T47D (cell line): ENCODE measurements around the gene CTSW.

Source experiments
- DNase-seq, 2 experiments: peaks; one replicate each; pipeline versions ENCODE4 v3.0.0 to v3.0.0-alpha.2; 2011 to 2012; ENCODE audit warnings: low read depth in 1 of 2, low spot score in 1 of 2
- JUND ChIP-seq: IDR thresholded peaks from 2 replicates; pipeline ENCODE4 v1.6.1; 2012; ENCODE audit warnings: low read depth
- in situ Hi-C: cut with HindIII; loops from 2 replicates; pipeline ENCODE4 v1.10.0; 2016; ENCODE audit warnings: low sequenced_read_pairs, low pct_unique_long_range_greater_than_20kb

Gene CTSW

DNA sequence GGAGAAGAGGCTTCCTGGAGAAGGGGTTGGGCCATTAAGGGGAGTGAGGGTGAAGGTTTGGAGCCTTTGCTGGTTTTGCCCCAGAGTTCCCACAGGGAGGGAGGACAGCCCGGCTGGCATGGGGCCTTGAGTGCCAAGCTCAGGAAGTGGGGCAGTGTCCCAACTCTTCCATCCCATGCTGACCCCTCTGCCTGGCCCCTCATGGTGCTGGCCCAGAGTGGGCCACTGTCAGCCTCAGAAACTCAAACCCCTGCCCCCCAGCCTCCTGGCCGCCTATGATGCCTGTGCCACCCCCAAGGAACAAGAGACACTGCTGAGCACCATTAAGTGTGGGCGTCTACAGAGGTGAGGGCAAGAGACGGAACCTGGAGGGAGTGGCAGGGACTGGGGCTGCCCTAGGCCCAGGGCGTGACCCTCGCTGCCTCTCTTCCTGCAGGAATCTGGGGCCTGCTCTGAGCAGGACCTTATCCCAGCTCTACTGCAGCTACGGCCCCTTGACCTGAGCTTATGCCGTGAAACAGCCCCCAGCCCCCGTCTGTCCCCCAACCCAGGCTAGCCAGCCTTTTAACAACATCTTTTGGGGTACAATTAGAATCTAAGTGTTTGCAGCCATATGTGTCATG is 14.0 kb upstream of the CTSW start:
- in situ Hi-C loops: no loop called here
- DNase-seq: no peak
- no peak for TF ChIP-seq JUND

DNA sequence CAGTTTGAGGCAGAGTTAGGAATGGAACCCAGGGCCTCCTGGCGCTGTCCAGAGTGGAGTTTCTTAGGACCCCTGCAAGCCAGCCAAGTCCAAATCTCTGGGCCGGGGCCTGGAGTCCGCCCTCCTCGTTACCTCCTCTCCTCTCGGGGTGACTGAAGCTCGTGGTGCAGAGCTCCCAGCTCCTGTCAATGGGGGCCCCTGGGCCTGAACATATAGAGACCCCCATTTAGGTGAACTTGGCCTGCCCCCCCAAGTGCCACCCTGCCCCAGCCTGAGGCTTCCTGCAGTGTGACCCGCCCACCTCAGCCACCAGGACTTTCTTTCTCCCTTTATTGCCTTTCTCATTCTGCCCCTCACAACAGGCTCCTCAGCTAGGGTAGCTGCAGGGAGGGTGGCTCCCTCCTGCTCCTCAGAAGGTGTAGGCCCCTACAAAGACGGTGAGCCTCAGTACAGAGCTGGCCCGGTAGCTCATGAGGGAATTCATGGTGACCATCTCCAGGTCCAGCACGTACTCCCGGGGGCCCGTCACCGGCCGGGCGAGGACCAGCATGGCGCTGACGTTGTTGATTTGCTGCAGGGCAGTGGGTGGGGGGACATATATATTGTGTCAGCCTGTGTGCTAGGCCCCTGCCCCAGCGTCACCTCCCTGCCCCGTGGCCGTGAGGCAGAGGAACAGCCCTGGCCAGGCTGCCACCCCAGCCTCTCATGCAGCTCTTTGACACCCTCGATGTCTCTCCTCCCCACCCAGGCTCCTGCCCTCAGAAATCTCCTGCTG is 12.9 kb upstream of the CTSW start:
- in situ Hi-C loops: no loop called here
- no peak for TF ChIP-seq JUND
- DNase-seq: no peak

DNA sequence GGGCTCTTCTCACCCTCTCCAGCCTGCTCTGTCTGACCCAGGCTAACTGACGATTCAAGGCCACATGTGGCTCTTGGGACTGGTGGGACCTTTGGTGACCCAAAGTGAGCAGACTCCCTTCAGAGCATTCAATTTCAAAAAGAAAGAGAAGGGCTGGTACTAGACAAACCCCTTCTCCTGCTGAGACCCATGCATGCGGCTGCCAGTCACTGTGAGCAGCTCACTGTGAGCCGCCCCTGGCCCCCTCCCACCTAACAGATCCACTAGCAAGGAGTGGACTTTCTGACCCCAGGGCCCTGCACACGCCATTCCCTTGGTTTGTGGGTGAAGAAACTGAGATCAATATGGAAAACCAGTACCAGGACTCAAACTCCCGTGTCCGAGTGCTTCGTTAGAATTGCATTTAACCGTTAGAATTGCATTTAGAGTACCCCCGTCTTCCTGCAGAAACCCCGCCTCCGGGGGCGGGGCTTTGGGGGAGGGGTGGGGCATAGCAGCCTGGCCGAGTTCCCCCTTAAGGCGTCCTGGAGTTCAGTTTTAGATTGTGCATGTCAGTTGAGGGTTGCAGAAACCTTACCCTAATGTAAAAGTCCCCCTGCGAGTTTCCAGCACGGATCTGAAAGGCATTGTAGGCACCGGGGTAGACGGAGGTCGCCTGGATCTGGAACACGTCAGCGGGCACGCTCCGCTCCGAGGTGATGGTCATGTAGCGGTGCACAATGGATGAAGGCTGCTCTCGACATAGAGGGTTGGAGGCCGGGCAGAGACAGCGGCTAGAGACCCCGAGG is 12.2 kb upstream of the CTSW start:
- in situ Hi-C loops: no loop called here
- no peak for DNase-seq

DNA sequence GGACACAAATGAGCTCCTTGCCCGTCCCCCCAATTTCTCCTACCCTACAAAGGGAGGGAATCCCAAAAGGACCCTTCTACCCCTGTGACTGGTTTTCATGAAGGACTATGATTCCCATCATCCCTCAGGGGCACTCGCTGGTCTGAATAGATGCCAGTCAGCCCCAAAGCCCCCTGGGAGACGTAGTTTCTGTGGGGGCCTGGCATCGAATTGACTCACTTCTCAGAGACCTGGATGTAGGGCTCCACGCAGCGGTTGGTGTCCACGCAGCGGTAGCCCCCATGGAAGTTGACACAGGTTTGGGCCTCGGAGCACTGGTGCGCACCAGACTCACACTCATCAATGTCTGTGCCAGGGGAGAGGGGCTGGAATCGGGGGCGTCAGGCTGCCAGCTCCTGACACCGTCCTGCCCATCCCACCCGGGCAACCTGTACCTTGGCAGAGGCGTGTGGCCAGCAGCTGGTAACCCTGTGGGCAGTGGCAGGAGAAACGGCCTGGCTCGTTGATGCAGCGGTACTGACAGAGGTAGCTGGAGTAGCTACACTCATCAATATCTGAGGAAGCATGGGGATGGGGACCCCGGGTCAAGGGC is 11.5 kb upstream of the CTSW start:
- peak in 1 of 2 experiments; percentile 52 for DNase-seq
- TF ChIP-seq JUND: no peak
- in situ Hi-C loops: no loop called here

More for the DNA sequence above, 12.2 kb upstream of the CTSW start:
- TF ChIP-seq JUND: no peak

DNA sequence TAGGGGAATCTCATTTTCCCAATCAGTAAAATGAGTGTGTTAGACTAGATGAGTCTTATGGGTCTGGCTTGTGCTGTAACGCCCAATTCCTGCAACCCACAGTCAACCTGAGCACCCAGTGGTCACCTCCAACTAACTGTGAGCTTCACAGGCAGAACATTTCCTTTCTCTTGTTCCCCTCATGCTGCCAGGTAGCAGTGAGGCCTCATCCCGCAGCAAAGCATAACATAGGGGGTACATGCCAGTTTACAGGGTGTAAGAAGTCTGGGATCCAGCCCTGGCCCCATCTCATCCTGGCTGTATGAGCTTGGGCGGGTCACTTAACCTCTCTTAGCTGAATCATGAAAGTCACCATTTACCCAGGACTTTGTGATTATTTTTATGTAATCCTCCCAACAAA is 10.7 kb upstream of the CTSW start:
- no peak for DNase-seq
- in situ Hi-C loops: no loop called here
- TF ChIP-seq JUND: no peak

DNA sequence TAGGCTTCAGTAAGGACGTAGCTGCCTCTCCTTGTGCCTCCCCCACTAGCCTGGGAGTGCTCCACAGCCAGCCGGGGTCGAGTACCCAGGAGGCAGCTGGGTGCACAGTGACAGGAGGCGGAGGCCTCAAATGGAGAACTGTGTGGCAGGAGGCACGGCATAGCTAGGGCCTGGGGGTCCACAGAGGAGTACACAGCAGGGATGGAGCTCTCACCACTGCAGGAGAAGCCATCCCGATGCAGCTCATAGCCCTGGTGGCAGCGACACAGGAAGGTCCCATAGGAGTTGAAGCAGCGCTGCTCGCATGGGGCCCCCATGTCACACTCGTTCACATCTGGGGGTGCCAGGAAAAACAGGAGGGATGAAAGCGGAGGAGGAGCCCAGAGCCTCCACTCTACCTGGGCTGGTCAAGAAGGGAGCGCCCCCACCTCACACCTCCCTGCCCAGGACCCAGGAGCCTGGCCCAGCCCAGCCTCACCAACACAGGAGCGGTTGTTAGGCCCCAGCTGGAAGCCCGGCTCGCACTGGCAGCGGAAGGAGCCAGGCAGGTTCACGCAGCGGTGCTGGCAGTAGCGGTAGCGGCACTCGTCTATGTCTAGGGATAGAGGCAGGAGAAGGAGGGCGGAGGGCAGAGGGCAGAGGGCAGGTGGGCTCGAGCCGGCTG is 9.9 kb upstream of the CTSW start:
- in situ Hi-C loops: no loop called here
- TF ChIP-seq JUND: no peak
- DNase-seq: no peak

DNA sequence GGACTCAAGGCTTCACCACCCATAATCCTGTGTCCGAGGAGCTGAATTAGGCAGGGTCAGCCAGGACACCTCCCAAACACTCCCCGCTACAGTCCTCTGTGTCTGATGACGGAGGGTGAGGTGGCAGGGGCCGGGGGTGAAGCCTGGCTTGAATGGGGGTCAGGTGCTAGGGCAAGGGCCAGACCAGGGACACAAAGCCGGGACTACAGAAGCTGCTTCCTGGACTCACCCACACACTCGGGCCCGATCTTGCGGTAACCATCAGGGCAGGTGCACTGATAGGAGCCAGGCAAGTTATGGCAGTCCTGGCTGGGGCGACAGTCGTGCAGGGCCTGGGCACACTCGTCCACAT is 9.4 kb upstream of the CTSW start:
- no peak for TF ChIP-seq JUND
- in situ Hi-C loops: no loop called here
- no peak for DNase-seq

DNA sequence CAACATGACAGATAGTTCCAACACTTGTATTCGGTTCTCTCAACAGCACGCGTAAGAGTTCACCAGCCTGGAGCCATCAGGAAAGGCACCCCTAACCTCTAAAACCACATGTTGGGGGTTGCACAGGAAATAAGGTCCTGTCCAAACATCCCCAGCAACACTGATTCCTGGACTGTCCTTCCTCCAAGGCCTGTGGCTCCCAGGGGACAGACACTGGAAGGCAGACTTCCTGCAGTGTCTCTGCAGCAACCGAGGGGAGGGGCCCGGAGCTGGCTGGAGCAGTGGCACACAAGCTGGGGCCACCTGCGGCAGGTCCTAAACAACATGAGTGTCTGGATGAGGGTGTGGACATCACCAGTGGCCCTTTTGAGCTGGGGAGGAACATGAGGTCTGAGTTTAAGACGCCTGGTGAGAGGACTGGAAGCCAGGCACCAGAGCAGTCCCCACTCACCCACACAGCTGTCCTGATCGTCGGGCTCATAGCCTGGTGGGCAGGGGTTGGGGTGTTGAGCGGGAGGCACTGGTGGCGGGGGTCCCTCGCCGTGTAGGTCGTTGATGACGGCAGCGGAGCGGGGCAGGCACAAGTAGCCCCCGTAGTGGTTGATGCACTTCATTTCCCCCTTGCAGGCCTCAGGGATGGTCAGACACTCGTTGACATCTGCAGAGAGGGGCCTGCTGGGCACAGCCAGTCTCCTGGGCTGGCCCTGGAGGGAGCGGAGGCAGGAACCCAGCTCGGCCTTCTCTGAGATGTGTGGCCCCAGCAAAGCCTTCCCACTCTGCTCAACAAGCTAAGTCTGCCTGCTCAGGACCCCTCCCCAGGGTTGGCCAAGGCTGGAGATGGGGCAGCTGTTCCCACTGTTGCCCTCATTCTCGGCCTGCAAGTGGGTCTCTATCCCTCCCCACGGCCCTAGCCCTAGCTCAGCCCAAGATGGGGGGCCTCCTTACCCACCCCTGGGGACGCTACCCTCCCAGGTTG is 8.6 kb upstream of the CTSW start:
- DNase-seq: no peak
- in situ Hi-C loops: no loop called here

DNA sequence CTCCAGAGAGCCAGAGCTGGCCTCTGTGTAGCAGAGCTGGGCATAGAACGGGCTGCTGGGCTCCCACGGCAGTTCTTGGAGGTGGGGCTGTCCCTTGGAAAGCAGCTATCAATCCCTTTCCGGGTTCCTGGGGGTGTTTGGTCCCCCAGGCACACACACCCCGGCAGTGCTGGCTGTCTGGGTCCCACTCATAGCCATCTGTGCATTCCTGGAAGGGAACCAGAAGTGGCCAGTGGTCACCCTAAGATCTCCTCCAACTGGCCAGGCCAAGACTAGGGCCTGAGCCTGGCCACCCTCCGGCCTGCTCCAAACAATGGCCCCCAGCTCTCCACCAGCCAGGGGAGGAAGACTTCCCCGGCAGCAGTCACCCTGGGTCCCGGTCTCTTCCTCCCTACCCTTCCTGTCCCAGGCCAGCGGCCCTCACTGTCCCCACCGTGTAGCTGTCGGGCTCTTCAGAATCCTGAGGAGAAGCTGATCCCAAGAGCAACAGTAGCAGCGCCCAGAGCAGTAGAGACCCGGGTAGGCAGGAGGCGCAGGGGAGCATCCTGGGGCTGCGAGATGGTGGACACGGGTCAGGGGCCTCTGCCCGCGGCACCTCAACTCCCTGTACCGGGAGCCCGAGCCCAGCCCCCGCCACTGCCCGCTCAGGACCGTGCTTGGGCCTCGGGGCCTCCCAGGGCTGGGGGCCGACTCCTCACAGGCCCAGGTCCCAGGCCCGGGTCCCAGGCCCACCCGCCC is 7.7 kb upstream of the CTSW start:
- no peak for TF ChIP-seq JUND
- DNase-seq: no peak
- in situ Hi-C loops: no loop called here

More for the DNA sequence above, 8.6 kb upstream of the CTSW start:
- TF ChIP-seq JUND: no peak

DNA sequence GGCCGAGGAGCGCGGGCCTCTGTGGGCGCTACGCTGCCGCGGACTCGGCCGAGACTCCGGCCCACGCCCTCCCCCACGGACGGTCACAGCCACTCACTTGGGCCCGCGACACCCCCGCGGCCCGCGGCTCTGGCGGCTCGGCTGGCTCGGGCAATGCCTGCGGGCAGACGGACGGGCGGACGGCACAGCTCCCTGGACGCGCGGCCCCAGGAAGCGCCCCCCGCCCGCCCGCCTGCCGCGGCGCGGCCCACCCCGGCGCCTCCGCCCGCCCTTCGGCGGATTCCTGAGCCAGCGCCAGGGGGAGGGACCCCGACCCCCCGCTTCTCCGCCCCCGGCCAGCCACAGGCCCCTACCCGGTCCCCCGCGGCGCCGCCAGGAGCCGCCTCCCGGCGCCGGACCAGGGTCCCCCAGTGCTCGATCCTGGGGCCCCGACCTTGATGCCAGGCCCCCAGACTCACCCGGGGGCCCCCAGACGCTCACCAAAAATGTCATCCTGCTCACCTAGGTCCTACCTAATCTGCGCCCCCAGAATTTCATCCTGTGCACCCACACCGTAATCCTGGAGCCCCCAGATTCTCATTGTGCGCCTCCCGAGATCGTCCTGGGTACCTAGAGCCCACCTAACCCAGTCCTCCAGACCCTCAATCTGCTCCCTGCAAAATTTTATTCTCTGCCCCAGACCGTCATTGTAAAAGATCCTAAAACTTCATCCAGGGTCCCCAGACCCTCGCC is 6.9 kb upstream of the CTSW start, which contains the start of gene EFEMP2:
TSS of gene EFEMP2 (minus strand) at position 215 of the 732 bp plus-strand sequence. CDS start 446 bp downstream, outside the sequence.
- in situ Hi-C loops: no loop called here
- TF ChIP-seq JUND: no peak
- no peak for DNase-seq
